Mesothelial cell of epicardium (in vitro differentiated cells): ENCODE measurements around the gene GRIA1. TPM values are rescaled to one million over a fixed set of nuclear protein-coding genes. Genes with fewer than 3 reads are reported as not detected.
A peak's percentile ranks its signal among the peaks of the same experiment; 100 is the strongest.

ENCODE experiments used
- DNase-seq, 2 experiments: peaks; one replicate each; pipeline ENCODE4 v3.0.0; 2021; ENCODE audit warnings: low spot score in 2 of 2; ENCODE audit not compliant: unreplicated experiment in 2 of 2
- H3K27ac Mint-ChIP-seq: 2 replicates; pipeline ENCODE4 v1.8.0; 2021; ENCODE audit warnings: mixed read lengths
- H3K27me3 Mint-ChIP-seq: 2 replicates; pipeline ENCODE4 v1.8.0; 2021; ENCODE audit warnings: low read depth, mixed read lengths
- H3K36me3 Mint-ChIP-seq: 2 replicates; pipeline ENCODE4 v1.8.0; 2021; ENCODE audit warnings: mixed read lengths
- H3K4me1 Mint-ChIP-seq: 2 replicates; pipeline ENCODE4 v1.8.0; 2021; ENCODE audit warnings: mixed read lengths
- H3K4me3 Mint-ChIP-seq: 2 replicates; pipeline ENCODE4 v1.8.0; 2021; ENCODE audit warnings: mild to moderate bottlenecking, moderate library complexity, mixed read lengths
- H3K9me3 Mint-ChIP-seq: 2 replicates; pipeline ENCODE4 v1.8.0; 2021; ENCODE audit warnings: mixed read lengths
- CTCF ChIP-seq: fragments of 200-600 bp; sonication (generic); IDR thresholded peaks from one replicate; pipeline ENCODE4 v1.5.0; 2021; ENCODE audit warnings: antibody characterized with exemption; ENCODE audit not compliant: unreplicated experiment
- total RNA-seq: library from RNA; stranded (reverse); gene quantifications from 3 replicates; pipeline ENCODE4 v1.2.1, GENCODE V29; 2021

GRIA1 gene
- total RNA-seq, result 1.2 to 1.8 TPM (median 1.3 TPM) in 3 replicates

- no peak for TF ChIP-seq CTCF
- H3K4me1 Mint-ChIP-seq, result peaks cover 21% of the 10 kb centered on the region
- H3K36me3 Mint-ChIP-seq, result no peaks in the 10 kb centered on the region
- peak within 1 kb of the TSS; percentile 64 for H3K4me3 Mint-ChIP-seq
- DNase-seq, result peak in 1 of 2 experiments; percentile 44
- H3K27me3 Mint-ChIP-seq, result peaks cover 47% of the 10 kb centered on the region
- H3K27ac Mint-ChIP-seq, result no peak within 1 kb of the TSS
- no peaks in the 10 kb centered on the region for H3K9me3 Mint-ChIP-seq
Measured at GRCh38 chr5:153490118-153491037, at the start of gene GRIA1. TSS of gene GRIA1 (plus strand) at chr5:153490670.

- Mint-ChIP-seq H3K4me1 (no peaks in the 10 kb centered on the region), H3K36me3 (no peaks in the 10 kb centered on the region), H3K27me3 (peaks cover 11% of the 10 kb centered on the region), H3K4me3 (no peak overlapping the region), H3K9me3 (no peaks in the 10 kb centered on the region), H3K27ac (no peak overlapping the region)
- DNase-seq, result no peak
- TF ChIP-seq CTCF, result no peak
Measured at GRCh38 chr5:153445875-153446579, 44.4 kb upstream of the GRIA1 start.

DNA sequence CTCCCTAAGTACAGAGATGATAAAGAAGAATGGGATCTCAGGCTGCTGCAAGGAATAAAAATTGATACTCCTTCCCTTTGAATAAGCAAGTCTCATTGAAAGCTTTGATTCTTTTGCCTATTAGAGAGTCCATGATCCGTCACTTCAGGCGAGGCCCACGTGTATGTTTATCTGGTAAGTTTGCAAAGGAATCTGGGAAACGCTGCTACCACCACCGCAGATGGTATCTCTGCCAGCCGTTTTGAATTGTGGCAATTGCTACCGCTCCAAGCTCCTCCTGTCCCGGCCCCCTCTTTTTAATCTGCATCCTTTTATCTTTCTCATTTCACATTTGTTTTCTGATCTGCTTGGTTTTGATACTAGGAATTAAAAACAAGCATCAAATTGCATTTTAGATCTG lies 42.9 kb upstream of the GRIA1 start:
- H3K36me3 Mint-ChIP-seq, result no peaks in the 10 kb centered on the region
- H3K4me3 Mint-ChIP-seq, result no peak overlapping the region
- H3K4me1 Mint-ChIP-seq, result no peaks in the 10 kb centered on the region
- no peak for DNase-seq
- H3K27ac Mint-ChIP-seq, result no peak overlapping the region
- no peak for TF ChIP-seq CTCF
- no peaks in the 10 kb centered on the region for H3K9me3 Mint-ChIP-seq
- H3K27me3 Mint-ChIP-seq, result peaks cover 11% of the 10 kb centered on the region

GRCh38 chr5:153456354-153456753 lies 34.1 kb upstream of the GRIA1 start:
- H3K4me1 Mint-ChIP-seq, result peaks cover 9% of the 10 kb centered on the region
- H3K36me3 Mint-ChIP-seq, result no peaks in the 10 kb centered on the region
- no peak for TF ChIP-seq CTCF
- no peak overlapping the region for H3K27ac Mint-ChIP-seq
- no peak for DNase-seq
- no peak overlapping the region for H3K4me3 Mint-ChIP-seq
- no peaks in the 10 kb centered on the region for H3K9me3 Mint-ChIP-seq
- peaks cover 3% of the 10 kb centered on the region for H3K27me3 Mint-ChIP-seq

DNA sequence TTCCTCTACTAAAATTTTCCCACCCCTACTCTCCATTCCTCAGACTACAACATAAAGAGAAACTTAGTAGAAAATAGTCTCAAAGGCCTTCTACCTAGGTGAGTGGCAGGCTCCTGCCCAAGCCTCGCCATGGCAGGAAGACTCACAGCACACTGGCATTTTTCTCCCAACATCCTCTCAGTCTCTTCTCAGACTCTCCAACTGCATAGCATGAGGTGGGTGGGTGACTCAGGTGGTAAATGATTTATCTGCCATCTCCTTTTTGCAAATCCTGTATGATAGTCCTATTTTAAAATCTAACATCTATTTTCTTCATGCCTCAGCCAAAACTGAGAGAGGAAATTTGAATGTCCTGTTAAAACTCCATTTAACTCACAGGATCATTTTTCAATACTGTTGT lies 33.5 kb upstream of the GRIA1 start:
- no peaks in the 10 kb centered on the region for H3K9me3 Mint-ChIP-seq
- no peak for DNase-seq
- TF ChIP-seq CTCF, result no peak
- no peak overlapping the region for H3K4me3 Mint-ChIP-seq
- peaks cover 9% of the 10 kb centered on the region for H3K4me1 Mint-ChIP-seq
- no peak overlapping the region for H3K27ac Mint-ChIP-seq
- peaks cover 4% of the 10 kb centered on the region for H3K27me3 Mint-ChIP-seq
- no peaks in the 10 kb centered on the region for H3K36me3 Mint-ChIP-seq
